DLD1 (cell line): ENCODE results near the gene POMT1.
"Not testable (repeated sequence)": the region's sequence is repeated elsewhere in the genome, so short reads cannot be mapped to it uniquely, and the experiment has no call there.

Experiments used
- in situ Hi-C: cut with HindIII; loops from 2 replicates; pipeline ENCODE4 v1.10.0; 2017; ENCODE audit warnings: low sequenced_read_pairs

POMT1 gene

DNA sequence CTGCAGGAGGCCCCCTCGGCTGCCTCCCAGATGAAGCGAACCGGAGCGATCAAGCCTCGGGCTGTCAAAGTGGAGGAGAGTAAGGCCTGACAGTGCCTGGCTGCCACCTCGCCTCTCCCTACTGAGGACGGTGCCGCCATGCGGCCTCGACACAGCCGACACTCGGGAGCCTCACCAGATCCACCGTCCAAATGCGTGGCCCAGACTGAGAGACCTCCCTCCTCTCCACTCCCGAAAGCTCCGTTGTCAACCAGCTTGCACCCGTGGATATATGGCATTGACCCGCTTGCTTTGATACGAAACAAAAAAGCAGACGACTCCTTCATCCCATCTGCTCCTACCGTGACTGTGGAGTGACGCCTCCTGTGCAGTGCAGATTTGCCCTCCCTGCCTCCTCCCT lies 6.9 kb upstream of the POMT1 start:
- in situ Hi-C loops: no loop called here

DNA sequence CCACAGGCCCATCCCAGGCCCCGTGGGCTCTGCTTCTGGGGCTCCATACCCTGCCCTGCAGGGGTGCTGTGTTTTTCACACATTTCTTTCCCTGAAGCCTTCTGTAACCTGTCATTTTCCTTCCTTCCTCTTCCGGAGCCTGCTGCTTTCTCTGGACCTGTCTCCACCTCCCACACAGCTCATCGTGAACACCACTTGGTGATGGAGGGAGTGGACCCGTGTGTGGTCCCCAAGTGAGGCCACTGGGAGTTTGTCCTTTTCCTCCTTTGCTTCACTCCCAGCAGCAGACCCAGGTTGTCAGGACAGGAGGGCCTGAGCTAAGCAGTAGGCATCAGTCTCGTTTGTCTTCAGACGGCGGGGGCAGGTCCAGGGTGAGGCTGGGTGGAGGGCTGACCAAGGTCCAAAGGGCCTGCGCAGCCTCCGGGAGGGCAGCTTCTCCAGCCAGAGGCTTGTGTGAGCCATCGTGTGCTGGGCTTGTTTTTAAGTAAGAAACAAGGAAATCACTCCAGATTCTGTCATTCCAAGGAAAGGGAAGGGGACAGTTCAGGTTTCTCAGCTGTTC lies 5.8 kb upstream of the POMT1 start:
- in situ Hi-C loops: no loop called here

DNA sequence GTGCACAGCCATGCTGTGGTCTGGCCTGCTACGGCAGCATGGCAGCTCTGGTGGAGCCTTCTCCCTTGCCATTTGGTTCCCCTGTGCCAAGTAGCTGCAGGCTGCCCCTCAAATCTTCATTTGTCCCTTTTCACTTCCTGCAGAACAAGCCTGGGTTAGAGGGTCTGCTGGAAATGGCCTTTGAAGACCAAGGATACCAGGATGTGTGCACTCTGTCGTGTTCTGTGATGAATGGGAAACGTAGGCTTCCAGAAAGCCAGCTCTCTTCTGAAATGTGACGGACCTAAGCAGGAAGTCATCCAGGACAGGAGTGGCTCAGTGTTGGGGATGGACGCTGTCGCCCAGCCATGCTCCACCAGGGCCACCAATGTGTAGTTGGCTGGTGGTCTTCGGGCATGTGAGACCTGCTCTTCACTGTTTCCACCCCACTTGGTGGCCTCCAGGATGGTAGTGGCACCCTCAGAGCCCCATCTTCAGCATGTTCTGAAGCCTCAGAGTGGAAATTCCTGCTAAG lies 3.4 kb upstream of the POMT1 start:
- in situ Hi-C loops: no loop called here

DNA sequence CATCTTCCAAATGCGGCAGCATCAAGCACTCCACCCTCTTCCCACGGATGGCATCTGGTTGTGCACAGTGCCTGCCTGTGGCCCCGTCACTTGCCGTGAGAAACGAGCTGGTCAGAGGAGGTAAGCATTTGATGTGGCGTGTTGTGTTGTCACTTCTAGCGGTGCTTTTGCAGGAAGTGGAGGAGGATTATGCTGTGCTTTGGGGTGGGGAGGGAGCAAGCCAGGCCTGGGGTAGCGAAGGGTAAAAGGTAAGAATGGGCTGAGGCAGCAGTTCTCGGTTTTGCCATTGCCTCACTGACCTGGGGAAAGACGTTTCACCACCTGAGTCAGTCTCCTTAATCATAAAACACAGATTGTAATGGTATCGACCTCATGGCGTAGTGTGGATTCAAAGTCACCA lies 2.3 kb upstream of the POMT1 start:
- in situ Hi-C loops: no loop called here

DNA sequence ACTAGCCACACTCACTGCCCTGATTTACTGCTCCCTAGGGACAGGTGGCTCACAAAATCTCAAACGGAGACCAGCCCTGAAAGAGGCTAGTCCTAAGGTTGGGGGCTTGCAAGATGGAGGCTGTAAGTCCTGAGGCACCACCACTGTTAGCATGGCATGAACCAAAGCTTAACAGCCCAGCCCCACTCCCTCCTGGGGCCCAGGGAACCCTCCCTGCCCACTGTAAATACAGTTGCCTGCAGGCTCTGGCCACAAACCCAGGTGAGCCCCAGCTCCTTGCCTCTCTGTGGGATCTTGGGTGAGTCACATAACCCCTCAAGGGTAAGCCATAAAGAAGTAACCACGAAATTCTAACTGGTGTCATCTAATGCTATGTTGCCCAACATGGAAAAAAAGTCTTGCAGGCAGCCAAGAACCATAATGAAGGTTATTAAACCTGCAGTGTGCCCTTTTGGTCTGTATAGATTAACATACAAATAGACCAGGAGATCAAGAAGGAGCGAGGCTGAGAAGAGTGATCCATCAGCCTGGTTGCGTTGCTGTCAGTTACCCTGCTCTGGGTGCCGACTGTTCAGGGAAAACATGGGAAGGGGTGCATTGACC lies 1.7 kb upstream of the POMT1 start:
- in situ Hi-C loops: no loop called here

DNA sequence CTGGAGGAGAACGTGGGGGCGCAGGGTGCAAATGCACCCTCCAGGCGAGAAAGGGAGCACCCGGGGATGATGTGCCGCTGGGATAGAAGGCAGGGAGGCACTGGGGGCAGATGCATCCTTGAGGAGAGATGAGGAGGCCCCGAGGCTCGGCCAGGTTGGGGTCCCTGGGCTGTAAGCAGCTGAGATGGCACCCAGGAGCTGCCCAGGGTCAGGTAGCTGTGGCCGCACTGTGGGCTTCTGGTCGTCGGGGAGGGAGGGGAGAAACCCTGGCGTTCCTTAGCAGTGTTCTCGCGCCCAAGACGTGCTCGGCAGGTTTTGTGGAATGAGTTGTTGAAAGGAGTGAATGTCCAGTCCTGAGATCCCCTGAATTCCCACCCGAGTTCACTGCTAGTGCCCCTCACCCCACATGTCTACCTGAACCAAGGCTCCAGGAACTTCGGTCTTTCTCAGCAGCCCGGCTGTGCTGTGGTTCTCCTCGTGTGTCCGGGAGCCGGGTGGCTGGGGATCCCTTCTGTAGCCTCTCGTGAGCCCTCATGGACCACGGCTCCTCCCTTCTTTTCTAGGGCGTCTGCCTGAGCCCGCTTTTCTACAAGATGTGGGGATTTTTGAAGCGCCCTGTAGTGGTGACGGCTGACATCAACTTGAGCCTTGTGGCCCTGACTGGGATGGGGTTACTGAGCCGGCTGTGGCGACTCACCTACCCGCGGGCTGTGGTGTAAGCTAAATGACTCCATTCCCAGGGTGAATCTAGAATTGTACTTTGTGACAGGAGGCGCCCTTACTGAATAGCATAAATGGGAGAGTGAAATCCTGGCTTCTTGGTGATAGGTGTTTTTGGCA lies 1.1 kb downstream of the POMT1 start:
- in situ Hi-C loops: no loop called here

DNA sequence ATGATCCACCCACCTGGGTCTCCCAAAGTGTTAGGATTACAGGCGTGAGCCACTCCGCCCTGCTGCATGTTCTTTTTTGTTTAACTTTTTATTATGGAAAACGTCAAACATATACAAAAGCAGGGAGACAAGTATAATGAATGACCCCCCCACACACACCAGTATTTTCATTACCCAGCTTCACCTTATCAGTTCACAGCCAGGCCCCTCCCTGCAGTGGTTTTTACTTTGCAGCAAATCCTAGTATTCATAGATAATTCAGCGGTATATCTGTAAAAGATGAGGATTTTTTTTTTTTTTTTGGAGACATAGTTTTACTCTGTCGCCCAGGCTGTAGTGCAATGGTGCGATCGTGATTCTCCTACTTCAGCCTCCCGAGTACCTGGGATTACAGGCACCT lies 2.3 kb downstream of the POMT1 start:
- in situ Hi-C loops: no loop called here

DNA sequence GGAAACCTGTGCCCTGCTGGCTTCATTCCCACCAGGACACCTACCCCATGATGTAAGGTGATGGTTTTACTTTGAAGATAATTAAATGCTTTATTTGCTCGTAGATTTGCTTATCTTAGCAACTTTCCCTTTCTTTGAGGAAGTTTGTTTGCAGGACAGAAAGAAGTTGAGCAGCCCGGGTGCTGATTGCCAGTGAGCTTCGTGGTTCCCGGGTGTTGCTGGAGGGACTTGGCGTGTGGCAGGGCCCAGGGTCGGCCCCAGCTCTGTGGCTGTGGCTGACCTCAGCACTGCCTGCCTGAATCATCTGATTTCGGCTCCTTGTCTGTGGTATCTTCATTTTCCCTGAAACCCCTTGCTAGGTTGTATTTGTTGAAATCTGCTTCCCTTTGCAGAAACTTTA lies 8.7 kb downstream of the POMT1 start:
- in situ Hi-C loops: no loop called here

DNA sequence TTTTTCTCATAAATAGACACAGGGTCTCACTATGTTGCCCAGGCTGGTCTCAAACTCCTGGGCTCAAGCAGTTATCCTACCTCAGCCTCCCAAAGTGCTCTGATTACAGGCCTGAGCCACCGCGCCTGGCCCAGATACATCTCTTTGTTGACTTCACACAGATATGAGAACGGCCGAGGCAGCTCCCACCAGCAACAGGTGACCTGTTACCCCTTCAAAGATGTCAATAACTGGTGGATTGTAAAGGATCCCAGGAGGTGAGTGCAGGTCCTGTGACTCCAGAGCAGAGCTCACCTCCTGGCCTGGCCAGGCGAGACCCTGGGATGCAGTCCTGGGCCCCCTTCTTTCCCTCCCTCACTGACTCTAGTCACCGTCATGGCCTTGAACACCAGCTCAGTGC lies 9.2 kb downstream of the POMT1 start:
- in situ Hi-C loops: no loop called here

DNA sequence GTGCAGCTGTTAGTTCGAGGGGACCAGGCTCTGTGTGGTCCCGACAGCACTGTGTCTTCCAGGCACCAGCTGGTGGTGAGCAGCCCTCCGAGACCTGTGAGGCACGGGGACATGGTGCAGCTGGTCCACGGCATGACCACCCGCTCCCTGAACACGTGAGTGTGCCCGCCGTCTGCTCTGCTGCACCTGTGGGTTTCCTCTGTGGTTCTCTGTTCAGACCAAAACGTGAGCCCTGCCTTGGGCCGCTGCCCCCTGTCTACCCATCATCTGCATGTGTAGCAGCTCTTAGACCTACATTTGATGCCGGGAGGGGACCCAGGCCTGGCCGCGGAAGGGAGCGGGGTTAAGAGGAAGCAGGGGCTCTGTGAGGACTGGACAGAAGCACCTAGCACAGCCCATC lies 10.5 kb downstream of the POMT1 start:
- in situ Hi-C loops: no loop called here

DNA sequence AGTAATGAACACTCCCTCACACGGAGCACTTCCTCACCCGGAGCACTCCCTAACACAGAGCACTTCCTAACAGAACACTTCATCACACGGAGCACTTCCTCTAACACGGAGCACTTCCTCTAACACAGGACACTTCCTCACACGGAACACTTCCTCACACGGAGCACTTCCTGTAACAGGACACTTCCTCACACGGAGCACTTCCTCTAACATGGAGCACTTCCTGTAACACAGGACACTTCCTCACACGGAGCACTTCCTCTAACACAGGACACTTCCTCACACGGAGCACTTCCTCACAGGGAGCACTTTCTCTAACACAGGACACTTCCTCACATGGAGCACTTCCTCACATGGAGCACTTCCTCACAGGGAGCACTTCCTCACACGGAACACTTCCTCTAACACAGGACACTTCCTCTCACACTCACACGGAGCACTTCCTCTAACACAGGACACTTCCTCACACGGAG lies 12.9 kb downstream of the POMT1 start:
- in situ Hi-C loops: not testable (repeated sequence)

DNA sequence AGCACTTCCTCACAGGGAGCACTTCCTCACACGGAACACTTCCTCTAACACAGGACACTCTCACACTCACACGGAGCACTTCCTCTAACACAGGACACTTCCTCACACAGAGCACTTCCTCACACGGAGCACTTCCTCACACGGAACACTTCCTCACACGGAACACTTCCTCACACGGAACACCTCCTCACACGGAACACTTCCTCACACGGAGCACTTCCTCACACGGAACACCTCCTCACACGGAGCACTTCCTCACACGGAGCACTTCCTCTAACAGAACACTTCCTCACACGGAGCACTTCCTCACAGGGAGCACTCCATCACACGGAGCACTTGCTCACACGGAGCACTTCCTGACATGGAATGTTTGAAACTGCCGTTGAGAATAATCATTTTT lies 13.4 kb downstream of the POMT1 start:
- in situ Hi-C loops: no loop called here

DNA sequence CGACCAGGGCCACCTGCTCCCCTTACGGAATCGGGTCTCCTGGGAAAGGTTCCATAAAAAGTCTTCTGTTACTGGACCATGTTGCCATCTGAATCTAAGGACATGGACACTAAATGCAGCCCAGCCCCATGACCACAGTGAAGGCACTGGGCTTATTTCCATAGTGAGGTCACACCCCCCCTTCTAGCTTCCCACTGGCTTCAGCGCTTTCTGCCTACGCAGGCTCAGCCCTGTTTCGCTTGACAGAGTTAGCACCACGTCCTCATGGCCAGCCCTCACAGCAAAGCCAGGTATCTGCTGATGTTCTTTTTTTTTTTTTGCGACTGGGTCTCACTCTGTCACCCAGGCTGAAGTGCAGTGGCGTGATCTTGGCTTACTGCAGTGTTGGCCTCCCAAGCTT lies 14.2 kb downstream of the POMT1 start:
- in situ Hi-C loops: no loop called here

DNA sequence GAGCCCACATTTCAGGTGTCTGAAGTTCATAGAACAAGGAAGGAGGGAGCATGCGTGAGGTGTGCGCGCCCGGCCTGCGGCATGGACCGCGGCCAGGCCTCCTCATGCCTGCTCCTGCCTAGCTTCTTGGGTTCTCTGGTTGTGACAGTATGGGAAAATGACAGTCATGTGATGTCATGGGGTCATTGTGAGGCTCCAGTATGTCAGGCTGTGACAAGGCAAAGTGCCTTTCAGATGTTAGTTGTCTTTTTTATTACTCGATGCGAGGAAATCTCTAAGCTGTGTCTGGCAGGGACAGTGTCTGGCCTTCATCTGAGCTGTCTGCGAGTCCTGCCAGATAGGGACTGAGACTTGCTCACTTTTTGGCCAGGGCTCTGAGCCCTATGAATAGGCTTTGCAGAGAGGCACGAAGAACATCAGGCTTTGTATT lies 15.1 kb downstream of the POMT1 start:
- in situ Hi-C loops: no loop called here

DNA sequence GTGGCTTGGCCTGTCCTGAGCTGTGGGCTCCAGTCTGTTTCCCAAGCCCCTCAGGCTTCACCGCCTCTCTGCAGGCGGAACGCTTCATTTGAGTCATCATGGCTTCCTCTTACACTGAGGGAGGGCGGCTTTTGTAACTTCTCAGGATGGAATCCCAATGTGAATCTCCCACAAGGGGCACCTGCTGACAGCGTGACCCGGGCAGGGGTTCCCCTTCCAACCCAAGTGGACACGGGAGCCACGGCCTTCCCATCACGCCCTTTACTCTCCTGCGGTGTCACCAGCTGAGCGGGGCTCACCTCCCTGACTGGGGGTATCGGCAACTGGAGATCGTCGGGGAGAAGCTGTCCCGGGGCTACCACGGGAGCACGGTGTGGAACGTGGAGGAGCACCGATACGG lies 15.8 kb downstream of the POMT1 start:
- in situ Hi-C loops: no loop called here

DNA sequence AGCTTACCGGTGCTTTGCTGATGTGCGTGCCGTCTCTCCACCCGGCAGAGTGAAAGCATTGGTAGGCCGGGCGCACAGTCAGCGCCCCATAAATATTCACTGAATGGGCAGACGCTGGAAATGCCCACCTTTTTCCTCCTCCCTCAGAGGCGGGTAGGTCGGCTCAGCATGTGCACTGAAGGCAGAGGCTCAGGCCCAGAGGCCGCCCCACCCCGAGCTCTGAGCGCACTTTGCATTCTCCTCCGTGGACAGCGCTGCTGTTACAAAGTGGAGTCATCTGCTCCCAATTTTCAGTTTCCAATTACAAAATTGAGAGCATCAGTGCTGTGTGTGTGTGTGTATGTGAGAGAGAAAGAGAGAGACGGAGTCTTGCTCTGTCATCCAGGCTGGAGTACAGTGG lies 17.8 kb downstream of the POMT1 start:
- in situ Hi-C loops: no loop called here

DNA sequence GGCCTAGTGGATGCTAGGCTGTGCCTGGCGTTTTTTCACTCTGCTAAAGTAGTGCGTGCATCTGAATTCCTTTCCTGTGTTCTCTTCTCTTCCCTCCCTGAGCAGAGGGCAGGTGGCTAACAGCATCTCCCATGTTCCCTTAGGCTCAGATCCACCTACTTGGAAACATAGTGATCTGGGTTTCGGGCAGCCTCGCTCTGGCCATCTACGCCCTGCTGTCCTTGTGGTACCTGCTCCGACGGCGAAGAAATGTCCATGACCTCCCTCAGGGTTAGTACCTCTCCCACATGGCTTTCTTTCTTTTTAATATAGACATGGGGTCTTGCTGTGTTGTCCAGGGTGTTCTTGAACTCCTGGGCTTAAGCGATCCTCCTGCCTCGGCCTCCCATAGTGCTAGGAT lies 18.5 kb downstream of the POMT1 start:
- in situ Hi-C loops: no loop called here

DNA sequence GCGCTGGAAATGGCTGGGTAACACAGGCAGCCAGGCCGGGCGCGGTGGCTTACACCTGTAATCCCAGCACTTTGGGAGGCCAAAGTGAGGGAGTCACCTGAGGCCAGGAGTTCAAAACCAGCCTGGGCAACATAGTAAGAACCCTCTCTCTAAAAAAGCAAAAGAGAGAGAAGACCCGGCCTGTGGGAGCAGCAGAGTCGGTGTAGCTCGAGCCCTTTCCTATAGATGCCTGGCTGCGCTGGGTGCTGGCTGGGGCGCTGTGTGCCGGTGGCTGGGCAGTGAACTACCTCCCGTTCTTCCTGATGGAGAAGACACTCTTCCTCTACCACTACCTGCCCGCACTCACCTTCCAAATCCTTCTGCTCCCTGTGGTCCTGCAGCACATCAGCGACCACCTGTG lies 19.1 kb downstream of the POMT1 start:
- in situ Hi-C loops: no loop called here

DNA sequence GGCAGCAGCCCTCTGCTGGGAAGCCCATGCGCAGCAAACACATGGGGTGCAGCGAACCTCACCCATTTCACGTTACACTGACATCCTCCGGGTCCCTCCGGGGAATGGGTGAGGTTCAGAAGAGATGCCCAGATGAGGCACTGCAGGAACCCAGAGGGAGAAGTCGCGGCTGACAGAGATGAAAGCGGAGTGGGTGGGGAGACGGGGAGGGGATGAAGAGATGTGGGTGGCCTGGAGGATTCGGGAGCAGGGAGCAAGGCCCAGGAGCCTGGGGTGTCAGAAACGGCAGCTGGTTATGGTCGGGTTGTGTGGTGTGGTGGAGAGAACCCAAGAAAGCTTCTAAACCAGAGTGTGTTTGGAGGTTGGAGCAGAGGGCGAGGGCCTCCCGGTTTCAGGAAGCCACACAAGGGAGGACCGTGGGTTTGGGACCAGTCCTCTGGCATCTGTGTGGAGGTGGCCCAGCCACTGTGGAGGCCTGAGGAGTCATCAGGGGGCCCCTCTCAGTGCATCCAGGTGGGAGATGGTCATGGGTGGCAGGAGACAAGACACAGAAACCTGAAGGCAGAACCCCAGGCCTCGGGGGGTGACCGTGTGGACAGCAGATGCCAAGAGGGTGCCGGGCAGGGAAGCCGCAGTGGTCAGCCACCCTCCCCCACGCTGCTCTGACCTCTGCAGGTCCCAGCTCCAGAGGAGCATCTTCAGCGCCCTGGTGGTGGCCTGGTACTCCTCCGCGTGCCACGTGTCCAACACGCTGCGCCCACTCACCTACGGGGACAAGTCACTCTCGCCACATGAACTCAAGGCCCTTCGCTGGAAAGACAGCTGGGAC lies 19.8 kb downstream of the POMT1 start:
- in situ Hi-C loops: no loop called here

DNA sequence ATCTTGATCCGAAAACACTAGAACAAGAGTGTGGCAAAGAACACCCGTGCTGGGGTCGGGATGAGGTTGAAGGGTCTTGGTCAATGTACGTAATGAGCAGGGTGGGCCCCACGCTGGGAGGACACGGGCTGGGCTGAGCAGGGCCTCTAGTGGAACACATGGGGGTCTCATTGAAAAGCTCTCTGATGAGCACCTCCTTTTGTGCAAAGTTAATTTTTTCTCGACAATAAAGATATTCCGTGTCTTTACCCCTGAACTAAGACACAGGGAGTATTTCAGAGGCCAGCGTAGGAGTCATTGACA lies 20.3 kb downstream of the POMT1 start:
- in situ Hi-C loops: no loop called here
